HCT116 (cell line): ENCODE data around the gene OCA2. TPM values are rescaled to one million over a fixed set of nuclear protein-coding genes. Genes with fewer than 3 reads are reported as not detected.

Experiments used
- ATAC-seq: fragments of 200-7000 bp; cut with Tn5 transposase; 2 replicates; pipeline ENCODE4 v1.9.1; 2020; ENCODE audit warnings: mild to moderate bottlenecking, moderate library complexity
- BruUV-seq: library from RNA; stranded (reverse); fragments of 400-500 nt; replicated peaks from 2 replicates; lab custom pipeline; 2021; lab: Mats Ljungman, UMichigan
- CTCF ChIA-PET: fragments of 300-600 bp; sonication (Branson Sonifier 250); formaldehyde crosslinking; loops from one replicate; lab custom pipeline; 2021; ENCODE audit warnings: antibody characterized with exemption; lab: Charles Lee
- POLR2A ChIA-PET: fragments of 300-600, 350-600 bp; sonication (Branson Sonifier 250); formaldehyde crosslinking; loops from one replicate; lab custom pipeline; 2021; ENCODE audit warnings: antibody characterized with exemption; lab: Charles Lee
- RAD21 ChIA-PET, 2 experiments: fragments of 300-600 bp; sonication (Branson Sonifier 250); formaldehyde crosslinking; loops; one replicate each; lab custom pipeline; 2023; ENCODE audit warnings: low total read pairs in 2 of 2; ENCODE audit not compliant: uncharacterized antibody in 2 of 2, unreplicated experiment in 2 of 2, low non-redundant PET in 1 of 2; lab: Charles Lee
- DNase-seq: peaks from one replicate; pipeline ENCODE4 v3.0.0-alpha.2; 2010; ENCODE audit warnings: low read depth, low spot score
- H2AFZ ChIP-seq: fragments of 200-600 bp; shearing (Covaris generic), sonication (generic); 2 replicates; pipeline ENCODE4 v1.6.1; 2017; ENCODE audit warnings: low read depth, mixed run types, mixed read lengths, antibody characterized with exemption, low read length; ENCODE audit not compliant: poor library complexity, severe bottlenecking
- H3K27ac ChIP-seq: 2 replicates; pipeline ENCODE4 v1.5.1; 2012; ENCODE audit warnings: low read depth, low read length
- H3K27me3 ChIP-seq: fragments of 200-600 bp; sonication (generic); 2 replicates; pipeline ENCODE4 v1.6.1; 2016; ENCODE audit warnings: mixed run types, low read length, mixed read lengths; ENCODE audit not compliant: insufficient read depth
- H3K36me3 ChIP-seq, 2 experiments: fragments of 200-500 bp in 1 of 2; fragments of 200-600 bp in 1 of 2; sonication (Bioruptor generic) in 1 of 2; sonication (generic) in 1 of 2; 2 replicates each; pipeline versions ENCODE4 v1.5.1 to v1.6.1; 2014 to 2016; ENCODE audit warnings: low read length in 2 of 2, inconsistent platforms in 1 of 2, mixed read lengths in 1 of 2, mixed run types in 1 of 2; ENCODE audit not compliant: insufficient read depth in 2 of 2, control insufficient read depth in 1 of 2
- H3K4me1 ChIP-seq, 2 experiments: fragments of 200-600 bp in 1 of 2; sonication (generic) in 1 of 2; 2 replicates each; pipeline versions ENCODE4 v1.5.1 to v1.6.1; 2012 to 2017; ENCODE audit warnings: low read length in 2 of 2, inconsistent platforms in 1 of 2, mild to moderate bottlenecking in 1 of 2, mixed read lengths in 1 of 2, mixed run types in 1 of 2, moderate library complexity in 1 of 2; ENCODE audit not compliant: insufficient read depth in 2 of 2, control insufficient read depth in 1 of 2
- H3K4me2 ChIP-seq: fragments of 200-600 bp; sonication (generic); 2 replicates; pipeline ENCODE4 v1.6.1; 2017; ENCODE audit warnings: mixed run types, low read length, mixed read lengths
- H3K4me3 ChIP-seq, 2 experiments: fragments of 200-600 bp in 1 of 2; sonication (generic) in 1 of 2; replicated peaks in 1 of 2; 2 replicates each; pipeline ENCODE4 v1.5.1; 2011 to 2016; ENCODE audit warnings: low read length in 2 of 2, control low read depth in 1 of 2, low read depth in 1 of 2, mild to moderate bottlenecking in 1 of 2, mixed read lengths in 1 of 2, mixed run types in 1 of 2
- H3K79me2 ChIP-seq: fragments of 200-600 bp; sonication (generic); 2 replicates; pipeline ENCODE4 v1.6.1; 2017; ENCODE audit warnings: mild to moderate bottlenecking, mixed run types, low read length, moderate library complexity, mixed read lengths; ENCODE audit not compliant: insufficient read depth
- H3K9ac ChIP-seq: fragments of 200-600 bp; sonication (generic); 2 replicates; pipeline ENCODE4 v1.6.1; 2016; ENCODE audit warnings: low read length, mixed read lengths
- H3K9me2 ChIP-seq: fragments of 200-600 bp; sonication (generic), shearing (Covaris generic); 2 replicates; pipeline ENCODE4 v1.6.1; 2017; ENCODE audit warnings: mixed run types, mild to moderate bottlenecking, moderate library complexity; ENCODE audit not compliant: insufficient read depth
- H3K9me3 ChIP-seq, 2 experiments: fragments of 200-500 bp in 1 of 2; fragments of 200-600 bp in 1 of 2; sonication (Bioruptor generic) in 1 of 2; sonication (generic) in 1 of 2; 2 replicates each; pipeline ENCODE4 v1.6.1; 2014 to 2017; ENCODE audit warnings: low read length in 2 of 2, mixed read lengths in 2 of 2, inconsistent platforms in 1 of 2, low read depth in 1 of 2, mild to moderate bottlenecking in 1 of 2, mixed run types in 1 of 2, moderate library complexity in 1 of 2; ENCODE audit not compliant: control insufficient read depth in 1 of 2, insufficient read depth in 1 of 2
- H4K20me1 ChIP-seq: fragments of 200-600 bp; sonication (generic), shearing (Covaris generic); 2 replicates; pipeline ENCODE4 v1.6.1; 2017; ENCODE audit warnings: mixed run types, mild to moderate bottlenecking, moderate library complexity; ENCODE audit not compliant: insufficient read depth
- CTCF ChIP-seq, 3 experiments: fragments of 200-600 bp in 1 of 3; sonication (generic) in 1 of 3; IDR thresholded peaks in 2 of 3; conservative IDR thresholded peaks in 1 of 3; 2 replicates each; pipeline ENCODE4 v1.5.1; 2012 to 2017; ENCODE audit warnings: low read depth in 2 of 3, low read length in 2 of 3, antibody characterized with exemption in 1 of 3, borderline replicate concordance in 1 of 3, control low read depth in 1 of 3, mild to moderate bottlenecking in 1 of 3, mixed read lengths in 1 of 3, mixed run types in 1 of 3, moderate library complexity in 1 of 3; ENCODE audit not compliant: insufficient read depth in 1 of 3
- EZH2phosphoT487 ChIP-seq: fragments of 200-600 bp; IDR thresholded peaks from 2 replicates; pipeline ENCODE4 v1.6.1; 2018; ENCODE audit warnings: antibody characterized with exemption, borderline replicate concordance
- FOSL1 ChIP-seq: IDR thresholded peaks from 2 replicates; pipeline ENCODE4 v1.6.1; 2012; ENCODE audit warnings: low read depth
- MAX ChIP-seq: IDR thresholded peaks from 2 replicates; pipeline ENCODE4 v1.6.1; 2012
- POLR2A ChIP-seq: IDR thresholded peaks from 2 replicates; pipeline ENCODE4 v1.7.0; 2011; ENCODE audit warnings: borderline replicate concordance; ENCODE audit not compliant: insufficient read depth, insufficient read length; ENCODE audit errors: extremely low read depth
- POLR2AphosphoS5 ChIP-seq: IDR thresholded peaks from 2 replicates; pipeline ENCODE4 v1.6.1; 2011; ENCODE audit warnings: mild to moderate bottlenecking, low read depth, low read length, moderate library complexity
- REST ChIP-seq: IDR thresholded peaks from 2 replicates; pipeline ENCODE4 v1.6.1; 2012; ENCODE audit warnings: low read depth
- SP1 ChIP-seq: IDR thresholded peaks from 2 replicates; pipeline ENCODE4 v1.6.1; 2012; ENCODE audit warnings: low read depth
- SRF ChIP-seq: IDR thresholded peaks from 2 replicates; pipeline ENCODE4 v1.6.1; 2012; ENCODE audit warnings: low read depth
- TCF7L2 ChIP-seq: IDR thresholded peaks from 2 replicates; pipeline ENCODE4 v1.7.0; 2011; ENCODE audit warnings: borderline replicate concordance, inconsistent platforms; ENCODE audit not compliant: insufficient read depth, insufficient read length; ENCODE audit errors: extremely low read depth
- YY1 ChIP-seq: IDR thresholded peaks from 2 replicates; pipeline ENCODE4 v1.6.1; 2011; ENCODE audit warnings: low read length, low read depth, moderate library complexity, mild to moderate bottlenecking; ENCODE audit not compliant: insufficient replicate concordance; ENCODE audit errors: extremely low read depth
- ZFX ChIP-seq: fragments of 450-650 bp; IDR thresholded peaks from 2 replicates; pipeline ENCODE4 v1.6.1; 2017
- ZNF274 ChIP-seq: fragments of 200-500 bp; sonication (Bioruptor generic); IDR thresholded peaks from 2 replicates; pipeline ENCODE4 v1.6.1; 2014; ENCODE audit warnings: mild to moderate bottlenecking, low read depth, low read length, inconsistent platforms
- intact Hi-C: fragments of 100-400 bp; cut with micrococcal nuclease; formaldehyde crosslinking; loops from 2 replicates; pipeline ENCODE4 v1.10.0; 2022
- total RNA-seq: library from RNA; stranded (reverse); gene quantifications from one replicate; pipeline ENCODE4 v1.2.1, GENCODE V29; 2021; ENCODE audit not compliant: unreplicated experiment

The OCA2 gene
- total RNA-seq, 1 experiment from 2014 or later: not detected

GRCh38 chr15:28101201-28101600 is 2.1 kb upstream of the OCA2 start:
- ChIA-PET RAD21 (no interaction called here), CTCF (no interaction called here), POLR2A (no interaction called here)
- intact Hi-C loops: no loop called here
- no peak for TF ChIP-seq YY1
- no peak for TF ChIP-seq TCF7L2
- no peak for TF ChIP-seq ZFX
- TF ChIP-seq ZNF274: no peak
- TF ChIP-seq FOSL1: no peak
- TF ChIP-seq POLR2A: no peak
- TF ChIP-seq SRF: no peak
- TF ChIP-seq EZH2phosphoT487: no peak
- TF ChIP-seq SP1: no peak
- TF ChIP-seq CTCF (IDR thresholded peaks at IDR 0.05 in 2 of 3, conservative IDR thresholded peaks at IDR 0.05 in 1 of 3; ENCODE audit: borderline replicate concordance in 1 of 3, insufficient read depth in 1 of 3, low read depth in 2 of 3, low read length in 2 of 3): no peak
- TF ChIP-seq POLR2AphosphoS5: no peak
- TF ChIP-seq REST: no peak
- TF ChIP-seq MAX: no peak
- Histone ChIP-seq H3K4me2 (no peak overlapping the region), H3K9ac (no peak overlapping the region), H3K4me1 (peaks cover 0 to under 1% of the 10 kb centered on the region in 2 experiments; a peak in 1 of 4 replicates), H2AFZ (no peak overlapping the region), H4K20me1 (no peaks in the 10 kb centered on the region), H3K36me3 (no peaks in the 10 kb centered on the region), H3K27ac (no peak overlapping the region), H3K27me3 (no peaks in the 10 kb centered on the region), H3K4me3 (no peak overlapping the region), H3K79me2 (no peaks in the 10 kb centered on the region), H3K9me3 (no peaks in the 10 kb centered on the region), H3K9me2 (no peaks in the 10 kb centered on the region)
- BruUV-seq: no TSS peak
- DNase-seq (no peak), ATAC-seq (no peak)
